K562 (cell line): ENCODE data around the gene FUT6. TPM values are rescaled to one million over a fixed set of nuclear protein-coding genes. Genes with fewer than 3 reads are reported as not detected.

Experiments
- ATAC-seq: fragments of 200-7000 bp; cut with Tn5 transposase; 3 replicates; pipeline ENCODE4 v1.9.1; 2020; ENCODE audit warnings: moderate library complexity
- BruUV-seq: library from RNA; stranded (reverse); fragments of 400-500 nt; replicated peaks from 2 replicates; lab custom pipeline; 2021; lab: Mats Ljungman, UMichigan
- CTCF ChIA-PET: fragments of 300-600 bp; formaldehyde crosslinking; extraction: SDS; loops from one replicate; lab custom pipeline; 2021; ENCODE audit warnings: low intra/inter-chr PET ratio; lab: Yijun Ruan, JAX
- POLR2A ChIA-PET: fragments of 300-600, 350-650 bp; sonication (Branson Sonifier 250); formaldehyde crosslinking; extraction: SDS; loops from one replicate; lab custom pipeline; 2021; ENCODE audit warnings: antibody characterized with exemption, inconsistent platforms; lab: Yijun Ruan, JAX
- DNase-seq, 4 experiments: peaks; one replicate each; pipeline versions ENCODE4 v3.0.0 to v3.0.0-alpha.2; 2011 to 2018; ENCODE audit warnings: low spot score in 3 of 4, mixed read lengths in 3 of 4; ENCODE audit errors: extremely low read depth in 1 of 4
- FAIRE-seq: peaks from 2 replicates; lab custom pipeline; 2011; peaks lifted over from hg19 to GRCh38; lab: Jason Lieb, UNC
- H2AFZ ChIP-seq: 2 replicates; pipeline ENCODE4 v1.6.0; 2011; ENCODE audit warnings: low read depth, low read length, control low read depth, inconsistent platforms
- H3K27ac ChIP-seq: fragments of 200-600 bp; 3 replicates; pipeline ENCODE4 v1.8.0; 2011; ENCODE audit warnings: low read depth, mild to moderate bottlenecking, control low read depth, inconsistent platforms, low read length, moderate library complexity, mixed read lengths; ENCODE audit errors: extremely low read depth
- H3K27me3 ChIP-seq, 2 experiments: fragments of 300-600 bp in 1 of 2; 2 replicates in 1 of 2; 3 replicates in 1 of 2; pipeline versions ENCODE4 v1.6.0 to v1.8.0; 2011; ENCODE audit warnings: inconsistent platforms in 2 of 2, low read length in 2 of 2, mild to moderate bottlenecking in 1 of 2, mixed read lengths in 1 of 2, moderate library complexity in 1 of 2; ENCODE audit not compliant: control insufficient read depth in 2 of 2, insufficient read depth in 2 of 2
- H3K36me3 ChIP-seq: fragments of 300-600 bp; 3 replicates; pipeline ENCODE4 v1.8.0; 2011; ENCODE audit warnings: mild to moderate bottlenecking, low read length, inconsistent platforms; ENCODE audit not compliant: control insufficient read depth, insufficient read depth
- H3K4me1 ChIP-seq, 2 experiments: fragments of 200-600 bp in 1 of 2; replicated peaks in 1 of 2; 2 replicates in 1 of 2; 3 replicates in 1 of 2; pipeline versions ENCODE4 v1.5.1 to v1.8.0; 2011; ENCODE audit warnings: inconsistent platforms in 2 of 2, low read length in 2 of 2, mild to moderate bottlenecking in 1 of 2, mixed read lengths in 1 of 2, moderate library complexity in 1 of 2; ENCODE audit not compliant: control insufficient read depth in 2 of 2, insufficient read depth in 2 of 2
- H3K4me2 ChIP-seq: 2 replicates; pipeline ENCODE4 v1.6.1; 2011; ENCODE audit warnings: low read length, control low read depth, inconsistent platforms, mixed read lengths; ENCODE audit not compliant: insufficient read depth
- H3K4me3 ChIP-seq: fragments of 200-600 bp; sonication (generic), shearing (Covaris generic); 2 replicates; pipeline ENCODE4 v1.5.1; 2016; ENCODE audit warnings: control low read depth, inconsistent platforms
- H3K79me2 ChIP-seq: fragments of 200-600 bp; 3 replicates; pipeline ENCODE4 v1.8.0; 2011; ENCODE audit warnings: low read length, inconsistent platforms; ENCODE audit not compliant: control insufficient read depth, insufficient read depth
- H3K9ac ChIP-seq, 2 experiments: 2 replicates each; pipeline versions ENCODE4 v1.6.0 to v1.6.1; 2011; ENCODE audit warnings: low read depth in 2 of 2, low read length in 2 of 2, control low read depth in 1 of 2, inconsistent platforms in 1 of 2, mild to moderate bottlenecking in 1 of 2, mixed read lengths in 1 of 2; ENCODE audit not compliant: insufficient read depth in 1 of 2
- H3K9me1 ChIP-seq: one replicate; pipeline ENCODE4 v1.6.0; 2011; ENCODE audit warnings: inconsistent platforms, mild to moderate bottlenecking, low read length, moderate library complexity; ENCODE audit not compliant: control insufficient read depth, insufficient read depth
- H3K9me3 ChIP-seq: replicated peaks from 2 replicates; pipeline ENCODE4 v1.5.1; 2011; ENCODE audit warnings: low read depth, low read length, inconsistent platforms; ENCODE audit not compliant: control insufficient read depth, insufficient read depth
- H4K20me1 ChIP-seq: replicated peaks from 2 replicates; pipeline ENCODE4 v1.6.1; 2011; ENCODE audit warnings: low read length, inconsistent platforms, mixed read lengths; ENCODE audit not compliant: control insufficient read depth, insufficient read depth
- BCOR ChIP-seq: fragments of 450-650 bp; IDR thresholded peaks from 2 replicates; pipeline ENCODE4 v1.6.1; 2016
- CBX3 ChIP-seq, 2 experiments: IDR thresholded peaks; 1 replicate in 1 of 2; 2 replicates in 1 of 2; pipeline ENCODE4 v1.6.1; 2012; ENCODE audit warnings: inconsistent platforms in 2 of 2, low read length in 2 of 2, borderline replicate concordance in 1 of 2, control low read depth in 1 of 2
- CTCF ChIP-seq, 3 experiments: IDR thresholded peaks in 2 of 3; conservative IDR thresholded peaks in 1 of 3; 2 replicates each; pipeline ENCODE4 v1.5.1; 2011 to 2012; ENCODE audit warnings: low read length in 3 of 3, mild to moderate bottlenecking in 3 of 3, control low read depth in 2 of 3, improper control_type of control experiment in 1 of 3, inconsistent platforms in 1 of 3, low read depth in 1 of 3, mixed read lengths in 1 of 3, moderate library complexity in 1 of 3; ENCODE audit not compliant: insufficient read depth in 2 of 3
- HMGXB4 ChIP-seq: sonication (generic); formaldehyde crosslinking; IDR thresholded peaks from 2 replicates; pipeline ENCODE4 v1.8.1; 2023; ENCODE audit warnings: mild to moderate bottlenecking, missing genetic modification reagents
- POLR3G ChIP-seq: IDR thresholded peaks from 2 replicates; pipeline ENCODE4 v1.6.1; 2011; ENCODE audit not compliant: insufficient read length, insufficient replicate concordance; ENCODE audit errors: extremely low read depth
- SRSF1 ChIP-seq: fragments of 200-400 bp; formaldehyde crosslinking; IDR thresholded peaks from 2 replicates; pipeline ENCODE4 v1.6.1; 2017; ENCODE audit warnings: mild to moderate bottlenecking, low read depth, low read length, moderate library complexity
- UBTF ChIP-seq, 2 experiments: IDR thresholded peaks; 2 replicates each; pipeline ENCODE4 v1.6.1; 2012; ENCODE audit warnings: improper control_type of control experiment in 2 of 2, low read depth in 2 of 2, low read length in 2 of 2, borderline replicate concordance in 1 of 2
- ZNF165 ChIP-seq: fragments of 250-450 bp; sonication (Bioruptor Pico); IDR thresholded peaks from 2 replicates; pipeline ENCODE4 v1.4.0; 2020; ENCODE audit warnings: borderline replicate concordance
- ZNF398 ChIP-seq: fragments of 250-450 bp; sonication (Bioruptor Pico); IDR thresholded peaks from 2 replicates; pipeline ENCODE4 v1.8.0; 2021; ENCODE audit warnings: moderate library complexity, mild to moderate bottlenecking, inconsistent platforms
- ZNF707 ChIP-seq: fragments of 250-450 bp; sonication (Bioruptor Pico); conservative IDR thresholded peaks from 2 replicates; pipeline ENCODE4 v1.8.0; 2022; ENCODE audit warnings: inconsistent platforms, mild to moderate bottlenecking, moderate library complexity
- ZNF830 ChIP-seq: fragments of 250-450 bp; sonication (Bioruptor Pico); IDR thresholded peaks from 2 replicates; pipeline ENCODE4 v1.5.0; 2021; ENCODE audit warnings: mild to moderate bottlenecking
- WGBS: fragments of 100-300 bp; shearing (Covaris generic); methylation state at CpG from one replicate; pipeline ENCODE4 v1.1.6; 2016; ENCODE audit warnings: low coverage, mixed read lengths; ENCODE audit not compliant: insufficient coverage; ENCODE audit errors: missing lambda C conversion rate; 5-methylcytosine and 5-hydroxymethylcytosine counted together
- in situ Hi-C: fragments of 300-500 bp; cut with MboI; formaldehyde crosslinking; loops from 4 replicates; pipeline ENCODE4 v1.15.0; 2018; ENCODE audit warnings: inconsistent platforms, mixed read lengths
- intact Hi-C: fragments of 100-400 bp; cut with micrococcal nuclease; formaldehyde crosslinking; loops from 2 replicates; pipeline ENCODE4 v1.14.2; 2022
- polyA plus RNA-seq, 8 experiments: library from polyadenylated mRNA; depleted of rRNA in 4 of 8; stranded (reverse) in 5 of 8; unstranded in 3 of 8; fragments of >200 nt; fragmentation: Nextera tagmentation in 2 of 8; fragmentation: Illumina TruSeq in 1 of 8; extraction: Ambion mirVana in 2 of 8; extraction: Trizol in 1 of 8; gene quantifications; 2 replicates each; pipeline versions ENCODE4 v1.2.1 to v1.2.3, GENCODE V29; 2011 to 2014; ENCODE audit warnings: inconsistent platforms in 1 of 8, missing spikeins in 1 of 8
- total RNA-seq, 7 experiments: library from RNA; depleted of rRNA in 6 of 7; stranded (reverse); fragments of >200 nt in 6 of 7; fragmentation: Illumina TruSeq in 2 of 7; extraction: Trizol in 2 of 7; gene quantifications; 2 replicates each; pipeline versions ENCODE4 v1.2.1 to v1.2.3, GENCODE V29; 2011 to 2021; ENCODE audit warnings: low replicate concordance in 1 of 7

Gene FUT6
- total and polyA plus RNA-seq, 9 of the 15 experiments (the other 6 are each of a cell fraction or from before 2014, with no cell fraction given) = 0.04 TPM; not detected in 8

- Histone ChIP-seq H3K9ac (no peak overlapping the region), H3K27ac (no peak overlapping the region), H3K4me2 (no peak overlapping the region), H3K4me1 (peaks cover 6 to 54% of the 10 kb centered on the region in 2 experiments; a peak in 4 of 5 replicates), H3K9me1 (peaks cover 3% of the 10 kb centered on the region), H3K27me3 (no peaks in the 10 kb centered on the region), H2AFZ (no peak overlapping the region), H3K9me3 (no peaks in the 10 kb centered on the region), H4K20me1 (no peaks in the 10 kb centered on the region; the same call in 1 of the 2 replicates), H3K36me3 (no peaks in the 10 kb centered on the region), H3K4me3 (no peak overlapping the region), H3K79me2 (peaks cover 4% of the 10 kb centered on the region; the same call in 1 of the 3 replicates)
- intact Hi-C loops (loop anchor here (2.0 kb wide), 1 partner anchor 19 kb away; the partner anchor contains the start of gene NRTN), in situ Hi-C loops (no loop called here)
- DNase-seq (peak; percentile 46 to 74 (median 58)), ATAC-seq (peak; percentile 65), FAIRE-seq (peak; percentile 85)
- CTCF ChIA-PET = interaction anchor here (0.6 to 3.3 kb wide), 4 partner anchors 19 to 312 kb away, joined by 3 to 20 read pairs (median 10); partner anchors contain the start of gene NRTN
- no TSS peak for BruUV-seq
- WGBS = 55% methylated on average over 29 of the region's 30 CpGs
- POLR2A ChIA-PET = interaction anchor here (0.6 kb wide), 3 partner anchors 37 to 675 kb away, joined by 3 read pairs; no protein-coding TSS in a partner anchor
- TF ChIP-seq ZNF707 (CRISPR knock-in tag) (no peak), CBX3 (IDR thresholded peaks at IDR 0.05; ENCODE audit: borderline replicate concordance in 1 of 2, low read length in 2 of 2) (no peak), BCOR (peak; percentile 49; the same call in 1 of the 2 replicates), ZNF398 (CRISPR knock-in tag) (no peak), ZNF830 (CRISPR knock-in tag) (no peak), POLR3G (no peak), SRSF1 (no peak), UBTF (IDR thresholded peaks at IDR 0.05; ENCODE audit: borderline replicate concordance in 1 of 2, low read depth in 2 of 2, low read length in 2 of 2) (no peak), ZNF165 (no peak), CTCF (IDR thresholded peaks at IDR 0.05 in 2 of 3, conservative IDR thresholded peaks at IDR 0.05 in 1 of 3; ENCODE audit: insufficient read depth in 2 of 3, low read depth in 1 of 3, low read length in 3 of 3) (peak; percentile 73 to 84 (median 76)), HMGXB4 (no peak)
Observed at GRCh38 chr19:5823579-5824281, 15.8 kb downstream of the FUT6 start.
